Osteoblast (primary cell): ENCODE measurements around the gene SLC16A11. TPM values are rescaled to one million over a fixed set of nuclear protein-coding genes. Genes with fewer than 3 reads are reported as not detected.

Source experiments
- DNase-seq: peaks from one replicate; pipeline ENCODE4 v3.0.0; 2011; ENCODE audit warnings: low spot score, mixed read lengths; ENCODE audit not compliant: insufficient read length; ENCODE audit errors: missing footprints
- H2AFZ ChIP-seq: 2 replicates; pipeline ENCODE4 v1.6.0; 2011; ENCODE audit warnings: mild to moderate bottlenecking, low read length
- H3K27ac ChIP-seq: 2 replicates; pipeline ENCODE4 v1.5.1; 2011; ENCODE audit warnings: mild to moderate bottlenecking, low read depth, low read length, moderate library complexity
- H3K27me3 ChIP-seq: 2 replicates; pipeline ENCODE4 v1.6.0; 2012; ENCODE audit warnings: mild to moderate bottlenecking, control low read depth, inconsistent platforms, low read length, moderate library complexity; ENCODE audit not compliant: insufficient read depth
- H3K36me3 ChIP-seq: 2 replicates; pipeline ENCODE4 v1.5.1; 2011; ENCODE audit warnings: mild to moderate bottlenecking, low read length, control low read depth, moderate library complexity; ENCODE audit not compliant: insufficient read depth
- H3K4me1 ChIP-seq: 2 replicates; pipeline ENCODE4 v1.5.1; 2011; ENCODE audit warnings: mild to moderate bottlenecking, low read length, control low read depth, moderate library complexity; ENCODE audit not compliant: insufficient read depth
- H3K4me2 ChIP-seq: 2 replicates; pipeline ENCODE4 v1.6.0; 2011; ENCODE audit warnings: mild to moderate bottlenecking, low read length; ENCODE audit not compliant: insufficient read depth
- H3K4me3 ChIP-seq: fragments of 200-600 bp; sonication (generic); 3 replicates; pipeline ENCODE4 v1.5.1; 2012; ENCODE audit warnings: mild to moderate bottlenecking, low read length, inconsistent platforms; ENCODE audit not compliant: insufficient read depth
- H3K79me2 ChIP-seq: 2 replicates; pipeline ENCODE4 v1.6.0; 2012; ENCODE audit warnings: mild to moderate bottlenecking, low read length, control low read depth, inconsistent platforms; ENCODE audit not compliant: insufficient read depth
- H3K9me3 ChIP-seq: 2 replicates; pipeline ENCODE4 v1.5.1; 2011; ENCODE audit warnings: low read depth, low read length, control low read depth
- H4K20me1 ChIP-seq: 2 replicates; pipeline ENCODE4 v1.6.0; 2012; ENCODE audit warnings: mild to moderate bottlenecking, low read length, control low read depth; ENCODE audit not compliant: insufficient read depth
- total RNA-seq: library from RNA; depleted of rRNA; stranded (reverse); fragments of >200 nt; gene quantifications from 2 replicates; pipeline ENCODE4 v1.2.3, GENCODE V29; 2012
- TF ChIP-seq, protein P1 (sequence below): IDR thresholded peaks from 2 replicates; pipeline ENCODE4 v1.5.1; 2011; ENCODE audit warnings: mild to moderate bottlenecking, low read depth, low read length, moderate library complexity; ENCODE audit errors: extremely low read depth

The SLC16A11 gene
- total RNA-seq, 1 donor = 0.36 TPM

DNA sequence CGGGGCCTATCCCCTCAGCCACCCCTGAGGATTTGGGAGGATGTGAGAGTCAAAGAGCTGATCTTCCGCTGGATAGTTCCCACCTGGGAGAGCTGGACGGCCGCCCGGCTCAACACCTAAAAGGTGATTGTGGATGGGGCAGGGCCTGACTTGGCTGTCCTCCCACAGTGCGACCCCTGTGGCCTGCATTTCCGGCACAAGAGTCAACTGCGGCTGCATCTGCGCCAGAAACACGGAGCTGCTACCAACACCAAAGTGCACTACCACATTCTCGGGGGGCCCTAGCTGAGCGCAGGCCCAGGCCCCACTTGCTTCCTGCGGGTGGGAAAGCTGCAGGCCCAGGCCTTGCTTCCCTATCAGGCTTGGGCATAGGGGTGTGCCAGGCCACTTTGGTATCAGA lies 16.6 kb downstream of the SLC16A11 start:
- no peak overlapping the region for H3K27ac ChIP-seq
- no peak overlapping the region for H3K4me3 ChIP-seq
- H4K20me1 ChIP-seq = no peaks in the 10 kb centered on the region
- H3K79me2 ChIP-seq = no peaks in the 10 kb centered on the region
- H3K27me3 ChIP-seq = peaks cover 4% of the 10 kb centered on the region
- no peak overlapping the region for H2AFZ ChIP-seq
- H3K36me3 ChIP-seq = no peaks in the 10 kb centered on the region
- H3K4me1 ChIP-seq = peaks cover 6% of the 10 kb centered on the region
- TF ChIP-seq, protein P1, sequence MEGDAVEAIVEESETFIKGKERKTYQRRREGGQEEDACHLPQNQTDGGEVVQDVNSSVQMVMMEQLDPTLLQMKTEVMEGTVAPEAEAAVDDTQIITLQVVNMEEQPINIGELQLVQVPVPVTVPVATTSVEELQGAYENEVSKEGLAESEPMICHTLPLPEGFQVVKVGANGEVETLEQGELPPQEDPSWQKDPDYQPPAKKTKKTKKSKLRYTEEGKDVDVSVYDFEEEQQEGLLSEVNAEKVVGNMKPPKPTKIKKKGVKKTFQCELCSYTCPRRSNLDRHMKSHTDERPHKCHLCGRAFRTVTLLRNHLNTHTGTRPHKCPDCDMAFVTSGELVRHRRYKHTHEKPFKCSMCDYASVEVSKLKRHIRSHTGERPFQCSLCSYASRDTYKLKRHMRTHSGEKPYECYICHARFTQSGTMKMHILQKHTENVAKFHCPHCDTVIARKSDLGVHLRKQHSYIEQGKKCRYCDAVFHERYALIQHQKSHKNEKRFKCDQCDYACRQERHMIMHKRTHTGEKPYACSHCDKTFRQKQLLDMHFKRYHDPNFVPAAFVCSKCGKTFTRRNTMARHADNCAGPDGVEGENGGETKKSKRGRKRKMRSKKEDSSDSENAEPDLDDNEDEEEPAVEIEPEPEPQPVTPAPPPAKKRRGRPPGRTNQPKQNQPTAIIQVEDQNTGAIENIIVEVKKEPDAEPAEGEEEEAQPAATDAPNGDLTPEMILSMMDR = no peak
- no peak for DNase-seq
- H3K4me2 ChIP-seq = no peak overlapping the region
- no peaks in the 10 kb centered on the region for H3K9me3 ChIP-seq

DNA sequence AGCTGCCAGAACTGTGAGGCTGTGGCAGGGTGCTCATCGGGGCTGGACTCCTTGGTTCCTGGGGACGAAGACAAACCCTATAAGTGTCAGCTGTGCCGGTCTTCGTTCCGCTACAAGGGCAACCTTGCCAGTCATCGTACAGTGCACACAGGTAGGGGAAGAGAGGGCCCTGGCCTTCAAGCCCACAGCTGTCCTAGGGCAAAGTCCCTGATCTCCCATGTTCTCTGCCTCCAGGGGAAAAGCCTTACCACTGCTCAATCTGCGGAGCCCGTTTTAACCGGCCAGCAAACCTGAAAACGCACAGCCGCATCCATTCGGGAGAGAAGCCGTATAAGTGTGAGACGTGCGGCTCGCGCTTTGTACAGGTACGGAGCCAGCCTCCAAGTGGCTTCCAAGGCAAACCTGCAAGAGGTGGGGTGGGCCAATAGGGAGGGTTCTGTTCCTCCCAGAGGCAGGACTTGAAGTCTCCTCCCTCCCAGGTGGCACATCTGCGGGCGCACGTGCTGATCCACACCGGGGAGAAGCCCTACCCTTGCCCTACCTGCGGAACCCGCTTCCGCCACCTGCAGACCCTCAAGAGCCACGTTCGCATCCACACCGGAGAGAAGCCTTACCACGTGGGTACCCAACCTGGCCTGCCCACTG lies 17.3 kb downstream of the SLC16A11 start:
- no peaks in the 10 kb centered on the region for H4K20me1 ChIP-seq
- H3K27me3 ChIP-seq = peaks cover 4% of the 10 kb centered on the region
- H3K27ac ChIP-seq = no peak overlapping the region
- no peaks in the 10 kb centered on the region for H3K79me2 ChIP-seq
- no peak overlapping the region for H3K4me3 ChIP-seq
- H3K4me1 ChIP-seq = peaks cover 11% of the 10 kb centered on the region
- no peaks in the 10 kb centered on the region for H3K9me3 ChIP-seq
- no peak overlapping the region for H2AFZ ChIP-seq
- DNase-seq = no peak
- no peak overlapping the region for H3K4me2 ChIP-seq
- TF ChIP-seq, protein P1 = no peak
- no peaks in the 10 kb centered on the region for H3K36me3 ChIP-seq

DNA sequence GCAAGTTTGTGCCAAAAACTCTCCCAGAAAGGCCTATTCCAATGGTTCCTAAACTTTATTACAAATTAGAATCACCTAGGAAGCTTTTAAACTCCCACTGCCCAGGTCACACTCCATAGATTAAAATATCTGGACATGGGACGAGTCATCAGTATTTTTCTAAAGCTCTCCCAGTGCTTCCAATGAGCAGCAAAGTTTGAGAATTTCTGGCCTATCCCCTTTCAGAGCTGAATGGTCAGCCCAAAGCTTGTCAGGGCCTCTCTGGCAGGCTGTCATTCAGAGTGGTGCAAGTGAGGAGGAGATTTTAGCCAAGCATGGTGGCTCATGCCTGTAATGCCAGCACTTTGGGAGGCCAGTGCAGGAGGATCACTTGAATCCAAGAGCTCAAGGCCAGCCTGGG lies 18.6 kb downstream of the SLC16A11 start:
- Histone ChIP-seq H3K9me3 (no peaks in the 10 kb centered on the region), H3K4me2 (no peak overlapping the region), H4K20me1 (no peaks in the 10 kb centered on the region), H3K36me3 (no peaks in the 10 kb centered on the region), H3K4me3 (no peak overlapping the region), H3K27me3 (peaks cover 4% of the 10 kb centered on the region), H3K4me1 (peaks cover 18% of the 10 kb centered on the region), H3K79me2 (no peaks in the 10 kb centered on the region), H3K27ac (no peak overlapping the region), H2AFZ (no peak overlapping the region)
- peak; percentile 82 for DNase-seq
- TF ChIP-seq, protein P1 = no peak

DNA sequence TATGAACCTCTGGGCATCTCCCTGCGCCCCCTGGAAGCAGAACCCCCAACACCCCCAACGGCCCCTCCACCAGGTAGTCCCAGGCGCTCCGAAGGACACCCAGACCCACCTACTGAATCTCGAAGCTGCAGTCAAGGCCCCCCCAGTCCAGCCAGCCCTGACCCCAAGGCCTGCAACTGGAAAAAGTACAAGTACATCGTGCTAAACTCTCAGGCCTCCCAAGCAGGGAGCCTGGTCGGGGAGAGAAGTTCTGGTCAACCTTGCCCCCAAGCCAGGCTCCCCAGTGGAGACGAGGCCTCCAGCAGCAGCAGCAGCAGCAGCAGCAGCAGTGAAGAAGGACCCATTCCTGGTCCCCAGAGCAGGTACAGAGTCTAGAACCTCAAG lies 19.5 kb downstream of the SLC16A11 start:
- H3K4me2 ChIP-seq = no peak overlapping the region
- no peaks in the 10 kb centered on the region for H3K9me3 ChIP-seq
- DNase-seq = no peak
- peaks cover 4% of the 10 kb centered on the region for H3K27me3 ChIP-seq
- peaks cover 22% of the 10 kb centered on the region for H3K4me1 ChIP-seq
- no peak overlapping the region for H3K4me3 ChIP-seq
- no peaks in the 10 kb centered on the region for H4K20me1 ChIP-seq
- H2AFZ ChIP-seq = no peak overlapping the region
- H3K36me3 ChIP-seq = no peaks in the 10 kb centered on the region
- TF ChIP-seq, protein P1 = no peak
- no peaks in the 10 kb centered on the region for H3K79me2 ChIP-seq
- no peak overlapping the region for H3K27ac ChIP-seq
